Kidney epithelial cell (primary cell): ENCODE results near the gene FAM43B. TPM values are rescaled to one million over a fixed set of nuclear protein-coding genes. Genes with fewer than 3 reads are reported as not detected.

ENCODE experiments used
- DNase-seq: peaks from one replicate; pipeline ENCODE4 v3.0.0-alpha.2; 2010; ENCODE audit warnings: low read depth
- H3K27me3 ChIP-seq: 2 replicates; pipeline ENCODE4 v1.6.0; 2011; ENCODE audit warnings: low read length; ENCODE audit not compliant: control insufficient read depth, insufficient read depth
- H3K36me3 ChIP-seq: 2 replicates; pipeline ENCODE4 v1.5.1; 2011; ENCODE audit warnings: low read length; ENCODE audit not compliant: control insufficient read depth, insufficient read depth
- H3K4me3 ChIP-seq: 2 replicates; pipeline ENCODE4 v1.5.1; 2011; ENCODE audit warnings: low read depth, mild to moderate bottlenecking, control low read depth, low read length
- total RNA-seq: library from RNA; depleted of rRNA; stranded (reverse); fragments of >200 nt; gene quantifications from 2 replicates; pipeline ENCODE4 v1.2.3, GENCODE V29; 2015
- TF ChIP-seq, protein P1 (sequence below): IDR thresholded peaks from 2 replicates; pipeline ENCODE4 v1.5.1; 2011; ENCODE audit warnings: mild to moderate bottlenecking, moderate library complexity, low read length, control low read depth, inconsistent platforms; ENCODE audit not compliant: insufficient read depth, poor library complexity, severe bottlenecking

FAM43B gene, protein sequence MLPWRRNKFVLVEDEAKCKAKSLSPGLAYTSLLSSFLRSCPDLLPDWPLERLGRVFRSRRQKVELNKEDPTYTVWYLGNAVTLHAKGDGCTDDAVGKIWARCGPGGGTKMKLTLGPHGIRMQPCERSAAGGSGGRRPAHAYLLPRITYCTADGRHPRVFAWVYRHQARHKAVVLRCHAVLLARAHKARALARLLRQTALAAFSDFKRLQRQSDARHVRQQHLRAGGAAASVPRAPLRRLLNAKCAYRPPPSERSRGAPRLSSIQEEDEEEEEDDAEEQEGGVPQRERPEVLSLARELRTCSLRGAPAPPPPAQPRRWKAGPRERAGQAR
- 0.13 and 0.34 TPM in 2 replicates for total RNA-seq

DNA sequence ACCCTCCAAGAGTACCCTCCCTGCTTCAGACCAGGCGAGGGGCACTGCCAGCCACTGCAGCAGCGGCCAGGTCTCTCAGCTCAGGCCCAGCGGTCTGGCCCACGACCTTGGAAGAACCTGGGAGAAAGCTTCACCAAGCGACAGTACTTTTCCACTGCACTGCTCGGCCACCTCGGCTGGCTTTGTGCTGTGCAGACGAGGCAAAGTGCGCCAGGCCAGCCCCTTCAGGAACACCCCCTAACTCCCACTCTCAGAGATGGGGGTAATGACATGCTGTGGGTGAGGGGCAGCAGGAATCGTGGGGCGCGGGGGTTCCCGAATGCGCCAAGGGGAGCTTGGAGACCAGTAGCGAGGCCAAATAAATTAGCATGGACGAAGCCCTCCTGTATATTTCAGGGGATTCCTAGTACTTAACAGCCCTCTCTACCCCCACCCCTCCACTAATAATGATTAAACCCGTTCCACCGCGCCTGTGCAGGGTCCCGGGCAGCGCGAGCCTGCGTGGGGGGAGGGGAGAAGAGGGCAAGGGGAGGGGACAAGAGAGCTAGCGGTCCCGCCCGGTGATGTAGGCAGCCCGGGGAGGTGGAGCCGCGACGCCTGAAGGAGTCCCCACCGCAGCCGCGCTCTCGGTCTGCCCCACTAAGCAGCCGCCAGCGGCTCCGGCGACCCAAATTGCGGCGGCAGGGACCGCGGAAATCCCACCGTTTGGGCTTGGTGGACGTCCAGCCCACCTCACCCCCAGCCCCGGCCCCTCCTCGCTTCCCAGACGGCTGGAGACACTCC lies at the start of gene FAM43B:
TSS of gene FAM43B (plus strand) at position 629 of the 783 bp plus-strand sequence. CDS start 401 bp downstream, outside the sequence.
- peak within 1 kb of the TSS; percentile 41 for H3K4me3 ChIP-seq
- H3K27me3 ChIP-seq = peaks cover 46% of the 10 kb centered on the region
- peak; percentile 21 for DNase-seq
- TF ChIP-seq, protein P1, sequence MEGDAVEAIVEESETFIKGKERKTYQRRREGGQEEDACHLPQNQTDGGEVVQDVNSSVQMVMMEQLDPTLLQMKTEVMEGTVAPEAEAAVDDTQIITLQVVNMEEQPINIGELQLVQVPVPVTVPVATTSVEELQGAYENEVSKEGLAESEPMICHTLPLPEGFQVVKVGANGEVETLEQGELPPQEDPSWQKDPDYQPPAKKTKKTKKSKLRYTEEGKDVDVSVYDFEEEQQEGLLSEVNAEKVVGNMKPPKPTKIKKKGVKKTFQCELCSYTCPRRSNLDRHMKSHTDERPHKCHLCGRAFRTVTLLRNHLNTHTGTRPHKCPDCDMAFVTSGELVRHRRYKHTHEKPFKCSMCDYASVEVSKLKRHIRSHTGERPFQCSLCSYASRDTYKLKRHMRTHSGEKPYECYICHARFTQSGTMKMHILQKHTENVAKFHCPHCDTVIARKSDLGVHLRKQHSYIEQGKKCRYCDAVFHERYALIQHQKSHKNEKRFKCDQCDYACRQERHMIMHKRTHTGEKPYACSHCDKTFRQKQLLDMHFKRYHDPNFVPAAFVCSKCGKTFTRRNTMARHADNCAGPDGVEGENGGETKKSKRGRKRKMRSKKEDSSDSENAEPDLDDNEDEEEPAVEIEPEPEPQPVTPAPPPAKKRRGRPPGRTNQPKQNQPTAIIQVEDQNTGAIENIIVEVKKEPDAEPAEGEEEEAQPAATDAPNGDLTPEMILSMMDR = no peak
- no peaks in the 10 kb centered on the region for H3K36me3 ChIP-seq

DNA sequence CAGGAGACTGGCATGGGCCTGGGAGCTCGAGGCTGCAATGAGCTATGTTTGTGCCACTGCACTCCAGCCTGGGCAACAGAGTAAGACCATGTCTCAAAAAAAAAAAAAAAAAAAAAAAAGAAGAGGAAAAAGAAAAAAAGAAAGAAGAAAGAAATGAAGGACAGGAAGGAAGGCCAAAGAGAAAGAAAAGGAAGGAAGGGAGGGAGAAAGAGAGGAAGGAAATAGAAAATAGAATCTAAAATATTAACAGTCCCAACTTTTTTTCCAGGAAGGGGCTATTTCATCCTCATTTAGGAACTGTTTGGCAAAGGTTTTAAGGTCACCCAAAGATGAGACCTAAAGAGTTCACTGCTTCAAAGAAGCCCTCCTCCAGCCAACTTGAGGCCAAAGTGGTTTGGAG lies 46.9 kb upstream of the FAM43B start:
- Histone ChIP-seq H3K27me3 (no peaks in the 10 kb centered on the region), H3K4me3 (no peak overlapping the region), H3K36me3 (no peaks in the 10 kb centered on the region)
- TF ChIP-seq, protein P1 = no peak
- DNase-seq = no peak

DNA sequence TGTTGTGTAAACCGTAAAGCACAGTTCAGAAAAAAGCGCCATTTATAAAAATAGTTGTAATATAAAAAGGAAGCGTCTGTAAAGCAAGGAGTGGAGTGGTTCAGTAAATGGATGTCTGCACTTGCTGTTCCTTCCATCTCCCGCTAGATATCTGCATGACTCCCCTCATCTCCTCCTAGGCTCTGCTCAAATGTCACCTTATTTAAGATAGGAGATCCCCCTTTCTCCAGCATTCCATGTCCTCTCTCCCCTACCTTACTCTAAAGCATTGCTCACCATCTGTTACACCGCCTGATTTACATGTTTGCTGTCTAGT lies 45.2 kb upstream of the FAM43B start:
- H3K4me3 ChIP-seq = peak overlapping the region; percentile 86
- DNase-seq = no peak
- TF ChIP-seq, protein P1 = no peak
- H3K27me3 ChIP-seq = no peaks in the 10 kb centered on the region
- H3K36me3 ChIP-seq = no peaks in the 10 kb centered on the region

DNA sequence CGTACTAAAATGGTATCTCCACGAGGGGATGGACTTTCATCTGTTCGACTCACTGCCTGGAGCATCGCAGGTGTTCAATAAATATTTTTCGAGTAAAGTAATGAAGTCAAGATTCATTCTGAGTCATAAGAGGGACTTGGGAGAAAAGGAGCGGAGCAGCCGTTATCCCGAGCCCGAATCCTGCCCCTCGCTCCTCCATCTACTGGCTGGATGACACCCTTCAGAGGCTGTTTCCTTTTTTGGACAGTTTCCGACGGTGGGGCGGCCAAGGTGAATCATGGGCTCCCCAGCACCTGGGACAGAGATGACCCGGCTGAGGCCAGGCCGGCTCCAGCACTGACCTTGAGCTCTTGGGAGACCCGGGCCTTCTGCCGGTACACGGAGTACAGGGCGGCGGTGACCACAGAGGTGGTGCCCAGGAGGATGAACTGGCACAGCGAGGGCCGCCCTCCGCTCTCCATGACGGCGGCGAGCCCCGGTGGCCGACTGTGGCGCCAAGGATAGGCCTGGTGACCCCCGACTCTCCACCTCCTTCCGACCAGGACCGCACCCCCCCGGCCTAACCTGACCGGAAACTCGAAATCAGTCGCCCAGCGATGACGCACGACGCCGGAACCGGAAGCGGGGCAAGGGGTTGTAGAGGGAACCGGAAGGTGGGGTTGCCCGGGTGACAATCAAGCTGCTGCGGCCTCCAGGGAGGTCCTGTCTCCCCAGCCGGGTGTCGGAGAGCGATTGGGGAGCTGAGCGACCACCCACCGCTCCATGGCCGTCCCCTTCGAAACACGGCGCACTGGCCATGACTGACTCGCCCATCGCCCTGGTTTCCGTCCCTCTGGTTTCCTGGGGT lies 44.6 kb upstream of the FAM43B start, which contains the start of gene MUL1:
TSS of gene MUL1 (minus strand) at position 588 of the 847 bp plus-strand sequence. CDS start at position 461, 127 bp downstream.
- peak; percentile 73 for DNase-seq

DNA sequence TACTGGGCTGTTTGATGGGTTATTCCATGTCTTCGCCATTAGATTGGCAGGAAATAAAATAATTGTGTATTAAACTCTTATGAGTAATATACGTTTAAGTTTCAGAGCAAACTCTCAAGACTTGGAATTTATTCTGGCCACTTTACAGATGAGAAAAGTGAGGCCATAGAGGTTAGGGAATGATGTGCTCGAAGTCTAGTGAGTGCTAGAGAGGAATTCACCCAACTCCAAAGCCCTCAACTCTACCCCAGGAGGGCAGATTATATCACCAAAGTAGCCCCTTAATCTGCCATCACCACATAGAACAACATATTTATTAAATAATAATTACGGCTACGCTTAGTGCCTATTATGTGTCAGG lies 44.0 kb upstream of the FAM43B start:
- no peaks in the 10 kb centered on the region for H3K36me3 ChIP-seq
- no peak for DNase-seq
- no peaks in the 10 kb centered on the region for H3K27me3 ChIP-seq
- H3K4me3 ChIP-seq = peak overlapping the region; percentile 86
- TF ChIP-seq, protein P1 = no peak

More for the DNA sequence above, 44.6 kb upstream of the FAM43B start, which contains the start of gene MUL1:
- TF ChIP-seq, protein P1 = no peak
- Histone ChIP-seq H3K27me3 (no peaks in the 10 kb centered on the region), H3K36me3 (no peaks in the 10 kb centered on the region), H3K4me3 (peak within 1 kb of the TSS; percentile 86)
